ENCODE data around the gene ODC1.

The ODC1 gene

DNA sequence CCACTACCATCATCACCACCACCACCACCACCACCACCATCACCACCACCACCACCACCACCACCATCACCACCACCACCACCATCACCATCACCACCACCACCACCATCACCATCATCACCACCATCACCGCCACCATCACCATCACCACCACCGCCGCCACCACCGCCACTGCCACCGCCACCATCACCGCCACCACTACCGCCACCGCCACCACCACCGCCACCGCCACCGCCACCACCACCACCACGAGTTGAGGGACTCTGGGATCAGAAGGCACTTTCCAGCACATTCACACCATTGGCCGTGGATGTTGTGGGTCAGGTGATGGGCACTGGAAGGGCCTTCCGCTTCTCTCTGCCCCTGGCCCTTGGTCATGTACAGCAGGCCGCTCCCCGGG is 48.8 kb downstream of the ODC1 start:
- peaks cover 16% of the 10 kb centered on the region for H3K36me3 Mint-ChIP-seq (ENCODE audit: low read depth)
- TF ChIP-seq, protein P1, sequence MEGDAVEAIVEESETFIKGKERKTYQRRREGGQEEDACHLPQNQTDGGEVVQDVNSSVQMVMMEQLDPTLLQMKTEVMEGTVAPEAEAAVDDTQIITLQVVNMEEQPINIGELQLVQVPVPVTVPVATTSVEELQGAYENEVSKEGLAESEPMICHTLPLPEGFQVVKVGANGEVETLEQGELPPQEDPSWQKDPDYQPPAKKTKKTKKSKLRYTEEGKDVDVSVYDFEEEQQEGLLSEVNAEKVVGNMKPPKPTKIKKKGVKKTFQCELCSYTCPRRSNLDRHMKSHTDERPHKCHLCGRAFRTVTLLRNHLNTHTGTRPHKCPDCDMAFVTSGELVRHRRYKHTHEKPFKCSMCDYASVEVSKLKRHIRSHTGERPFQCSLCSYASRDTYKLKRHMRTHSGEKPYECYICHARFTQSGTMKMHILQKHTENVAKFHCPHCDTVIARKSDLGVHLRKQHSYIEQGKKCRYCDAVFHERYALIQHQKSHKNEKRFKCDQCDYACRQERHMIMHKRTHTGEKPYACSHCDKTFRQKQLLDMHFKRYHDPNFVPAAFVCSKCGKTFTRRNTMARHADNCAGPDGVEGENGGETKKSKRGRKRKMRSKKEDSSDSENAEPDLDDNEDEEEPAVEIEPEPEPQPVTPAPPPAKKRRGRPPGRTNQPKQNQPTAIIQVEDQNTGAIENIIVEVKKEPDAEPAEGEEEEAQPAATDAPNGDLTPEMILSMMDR (IDR thresholded peaks at IDR 0.05) = no peak
- peaks cover 14% of the 10 kb centered on the region for H3K4me1 Mint-ChIP-seq
- no peak overlapping the region for H3K27ac Mint-ChIP-seq
- peaks cover 6% of the 10 kb centered on the region for H3K27me3 Mint-ChIP-seq (ENCODE audit: low read depth, poor library complexity)
- no peak overlapping the region for H3K4me3 Mint-ChIP-seq
- no peak for DNase-seq
- peaks cover 3% of the 10 kb centered on the region for H3K9me3 Mint-ChIP-seq

DNA sequence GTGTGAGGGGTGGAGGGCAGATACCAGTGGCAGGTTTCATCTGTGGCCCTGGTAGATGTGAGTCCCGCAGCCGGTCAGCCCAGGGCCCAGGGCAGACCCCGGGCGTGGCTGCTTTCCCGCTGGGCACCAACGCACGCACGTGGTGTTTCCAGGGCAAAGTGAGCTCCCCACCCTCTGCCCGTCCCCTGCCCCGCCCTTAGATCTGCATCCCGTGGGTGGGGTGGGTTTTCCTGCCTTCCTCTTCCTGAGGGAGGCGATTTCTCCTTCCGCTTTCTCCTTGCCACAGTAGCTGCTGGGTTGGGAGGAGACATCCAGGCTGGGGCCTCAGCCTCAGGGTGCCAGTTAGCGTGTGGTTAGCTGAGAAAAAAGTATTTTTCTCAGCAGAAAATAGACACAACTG is 49.6 kb downstream of the ODC1 start:
- peaks cover 6% of the 10 kb centered on the region for H3K4me1 Mint-ChIP-seq
- no peak overlapping the region for H3K4me3 Mint-ChIP-seq
- no peak for DNase-seq
- H3K9me3 Mint-ChIP-seq = peaks cover 3% of the 10 kb centered on the region
- H3K27ac Mint-ChIP-seq = no peak overlapping the region
- H3K27me3 Mint-ChIP-seq (ENCODE audit: low read depth, poor library complexity) = peaks cover 10% of the 10 kb centered on the region
- TF ChIP-seq, protein P1 (IDR thresholded peaks at IDR 0.05) = no peak
- peaks cover 16% of the 10 kb centered on the region for H3K36me3 Mint-ChIP-seq (ENCODE audit: low read depth)

DNA sequence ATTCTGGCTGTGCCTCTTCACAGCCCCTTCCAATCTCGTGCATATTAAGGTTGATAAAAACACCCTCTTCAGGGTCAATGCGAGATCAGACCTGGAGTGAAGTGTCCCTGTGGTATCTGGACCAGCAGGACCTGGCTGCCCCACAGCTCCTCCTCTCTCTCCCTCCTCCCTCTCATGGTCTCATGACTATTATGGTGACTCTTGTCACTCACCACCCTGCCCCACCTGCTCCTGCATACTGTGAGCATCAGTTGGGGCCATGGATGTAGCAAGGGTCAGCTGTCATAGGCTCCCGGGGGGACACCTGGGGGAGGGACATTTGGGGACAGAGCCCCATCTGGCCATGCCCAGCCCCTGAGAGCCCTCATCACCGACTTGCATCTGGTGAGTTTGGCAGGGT is 50.2 kb downstream of the ODC1 start:
- no peak for DNase-seq
- Mint-ChIP-seq H3K27me3 (ENCODE audit: low read depth, poor library complexity) (peaks cover 10% of the 10 kb centered on the region), H3K4me3 (no peak overlapping the region), H3K9me3 (peaks cover 3% of the 10 kb centered on the region), H3K36me3 (ENCODE audit: low read depth) (peaks cover 16% of the 10 kb centered on the region), H3K4me1 (peaks cover 11% of the 10 kb centered on the region), H3K27ac (no peak overlapping the region)
- TF ChIP-seq, protein P1 (IDR thresholded peaks at IDR 0.05) = no peak

DNA sequence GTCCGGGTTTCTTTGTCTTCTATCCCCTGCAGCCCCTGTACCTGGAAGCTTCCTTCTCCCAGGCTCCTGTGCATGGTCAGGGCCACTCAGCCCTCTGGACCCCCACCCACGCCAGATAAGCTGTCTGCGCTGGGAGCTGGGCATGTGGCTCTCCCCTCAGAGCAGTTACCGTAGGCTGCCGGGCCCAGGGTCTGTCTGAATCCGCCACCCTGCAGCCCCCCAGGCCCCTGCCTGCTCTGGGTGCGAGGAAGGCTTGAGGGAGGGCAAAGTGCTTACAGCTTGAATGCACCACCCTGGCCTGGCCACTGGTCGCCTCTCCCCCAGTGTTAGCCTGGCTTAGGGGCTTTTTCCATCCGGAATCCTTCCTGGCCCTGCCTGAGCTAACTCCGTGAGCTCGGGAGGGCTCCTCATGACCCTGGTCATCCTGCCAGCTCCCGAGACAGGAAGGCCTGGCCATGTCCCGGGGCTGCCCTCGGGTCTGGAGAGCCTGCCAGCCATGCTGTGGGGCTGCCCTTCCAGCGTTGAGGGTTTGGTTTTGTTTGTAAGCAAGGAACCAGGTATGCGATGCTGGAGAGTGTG is 50.7 kb downstream of the ODC1 start:
- Mint-ChIP-seq H3K9me3 (peaks cover 3% of the 10 kb centered on the region), H3K36me3 (ENCODE audit: low read depth) (peaks cover 16% of the 10 kb centered on the region), H3K27ac (no peak overlapping the region), H3K27me3 (ENCODE audit: low read depth, poor library complexity) (peaks cover 10% of the 10 kb centered on the region), H3K4me1 (peaks cover 16% of the 10 kb centered on the region), H3K4me3 (no peak overlapping the region)
- TF ChIP-seq, protein P1 (IDR thresholded peaks at IDR 0.05) = no peak
- DNase-seq = no peak

DNA sequence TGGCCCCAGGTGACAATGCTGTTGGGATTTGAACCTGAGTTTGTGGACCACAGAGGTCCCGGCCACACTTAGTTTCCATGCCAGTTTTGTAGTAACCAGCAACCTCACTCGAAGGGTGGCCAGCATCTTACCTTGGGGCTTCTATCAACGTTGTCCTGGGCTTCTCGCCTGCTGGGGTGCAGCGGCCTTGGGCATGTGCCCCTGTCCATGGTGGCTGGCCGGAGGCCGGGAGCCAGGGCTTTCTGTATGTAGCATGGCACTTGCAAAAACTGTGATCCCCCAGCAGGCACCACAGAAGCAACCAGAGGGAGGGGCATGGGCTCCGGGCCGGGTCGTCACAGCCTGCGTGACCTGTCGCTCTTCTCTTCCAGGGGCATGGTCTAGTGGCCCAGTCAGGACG is 51.7 kb downstream of the ODC1 start:
- peaks cover 18% of the 10 kb centered on the region for H3K4me1 Mint-ChIP-seq
- peaks cover 16% of the 10 kb centered on the region for H3K27me3 Mint-ChIP-seq (ENCODE audit: low read depth, poor library complexity)
- peaks cover 16% of the 10 kb centered on the region for H3K36me3 Mint-ChIP-seq (ENCODE audit: low read depth)

DNA sequence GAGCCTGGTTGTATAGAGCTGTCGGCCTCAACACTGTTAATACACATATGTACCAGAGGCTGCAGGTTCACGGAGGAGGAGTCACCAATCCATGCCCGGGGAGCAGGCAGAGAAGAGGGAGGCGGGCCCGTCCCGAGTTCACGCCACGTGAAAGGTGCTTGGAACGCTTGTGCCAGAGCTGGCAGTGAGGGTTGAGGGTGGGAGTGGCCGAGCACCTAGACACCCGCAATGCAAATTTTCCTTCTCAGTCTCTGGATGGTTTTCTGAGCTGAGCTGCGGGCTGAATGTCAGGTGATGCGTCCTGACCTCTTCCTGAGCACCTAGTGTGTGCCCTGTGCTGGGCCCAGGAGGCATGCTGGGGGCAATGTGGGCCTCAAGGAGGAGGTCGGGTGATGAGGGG is 52.2 kb downstream of the ODC1 start:
- H3K27ac Mint-ChIP-seq = no peak overlapping the region
- peaks cover 20% of the 10 kb centered on the region for H3K27me3 Mint-ChIP-seq (ENCODE audit: low read depth, poor library complexity)
- peaks cover 3% of the 10 kb centered on the region for H3K9me3 Mint-ChIP-seq
- H3K4me1 Mint-ChIP-seq = peaks cover 18% of the 10 kb centered on the region
- TF ChIP-seq, protein P1 (IDR thresholded peaks at IDR 0.05) = no peak
- no peak for DNase-seq
- H3K4me3 Mint-ChIP-seq = no peak overlapping the region
- H3K36me3 Mint-ChIP-seq (ENCODE audit: low read depth) = peaks cover 11% of the 10 kb centered on the region

More for the DNA sequence above, 51.7 kb downstream of the ODC1 start:
- DNase-seq = no peak
- Mint-ChIP-seq H3K9me3 (peaks cover 3% of the 10 kb centered on the region), H3K27ac (no peak overlapping the region), H3K4me3 (no peak overlapping the region)
- TF ChIP-seq, protein P1 (IDR thresholded peaks at IDR 0.05) = no peak

Data from nephron progenitor cell (in vitro differentiated cells).